ENCODE data around the gene C5orf47. TPM values are rescaled to one million over a fixed set of nuclear protein-coding genes. Genes with fewer than 3 reads are reported as not detected.

C5orf47 gene
- polyA plus RNA-seq, 1 of the 3 experiments (the other 2 are of a cell fraction) = not detected

DNA sequence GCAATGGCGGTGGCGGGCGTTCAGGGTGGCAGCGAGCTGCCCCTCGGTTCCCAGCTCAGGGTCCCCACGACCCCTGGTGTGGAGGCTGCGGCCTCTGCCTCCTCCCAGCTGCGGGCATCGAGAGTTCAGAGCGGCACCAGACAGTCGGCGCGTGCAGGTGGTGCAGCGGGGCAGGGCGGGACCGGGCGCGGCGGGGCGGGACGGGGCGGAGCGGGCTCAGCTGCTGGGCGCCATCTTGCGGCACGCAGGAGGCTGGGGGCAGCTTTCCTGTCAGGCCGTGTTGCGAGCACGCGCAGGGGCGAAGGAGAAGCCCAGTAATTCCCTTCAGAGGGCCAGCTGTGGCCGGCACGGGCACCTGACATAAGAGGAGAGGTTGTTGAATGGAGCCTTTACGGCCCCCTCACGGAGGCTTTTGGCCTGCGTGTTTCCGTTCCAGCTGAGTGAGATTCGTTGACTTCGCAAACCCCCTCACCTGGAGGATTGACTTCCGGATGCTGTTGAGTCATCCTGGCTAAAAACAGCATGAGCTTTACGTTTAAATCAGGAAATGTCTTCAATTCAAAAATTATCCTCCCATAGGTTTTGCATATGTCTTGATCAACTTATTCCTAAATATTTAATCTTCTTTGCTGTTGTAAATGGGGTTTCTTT, 587 bp downstream of the C5orf47 start:
- H3F3A ChIP-seq (replicated peaks; ENCODE audit: insufficient read depth) = no peaks in the 10 kb centered on the region
- no peak overlapping the region for H2AFZ ChIP-seq (ENCODE audit: low read depth)
- TF ChIP-seq RXRA (IDR thresholded peaks at IDR 0.05; ENCODE audit: borderline replicate concordance, low read depth) (no peak), NFIC (IDR thresholded peaks at IDR 0.05; ENCODE audit: borderline replicate concordance) (no peak), RAD21 (IDR thresholded peaks at IDR 0.05; ENCODE audit: low read length) (no peak)
- H3K9me3 ChIP-seq = no peaks in the 10 kb centered on the region
- no peak overlapping the region for H3K27ac ChIP-seq (ENCODE audit: low read depth in 2 of 2, low read length in 1 of 2)
- WGBS (ENCODE audit: low lambda C conversion rate) = 89% methylated on average over 31 of the region's 41 CpGs
- no peaks in the 10 kb centered on the region for H3K9me2 ChIP-seq
- no peaks in the 10 kb centered on the region for H3K36me3 ChIP-seq (replicated peaks in 1 of 2; ENCODE audit: control insufficient read depth in 1 of 2, insufficient read depth in 2 of 2, low read length in 1 of 2)
- ChIA-PET POLR2A (no interaction called here), CTCF (interaction anchor here (0.7 to 1.5 kb wide), 6 partner anchors 10 to 658 kb away, joined by 3 to 6 read pairs (median 3); partner anchors contain the start of gene BOD1)
- no peak for DNase-seq
- no peak overlapping the region for H3K4me3 ChIP-seq (ENCODE audit: low read depth in 2 of 2, low read length in 1 of 2)
- no peaks in the 10 kb centered on the region for H3K4me1 ChIP-seq (ENCODE audit: control insufficient read depth in 1 of 2, insufficient read depth in 2 of 2, low read depth in 1 of 2, low read length in 1 of 2)
- no peaks in the 10 kb centered on the region for H4K20me1 ChIP-seq (ENCODE audit: insufficient read depth)
- no peaks in the 10 kb centered on the region for H3K27me3 ChIP-seq (ENCODE audit: insufficient read depth)
- no peaks in the 10 kb centered on the region for H3K79me2 ChIP-seq (ENCODE audit: insufficient read depth)
- H3K4me2 ChIP-seq = no peak overlapping the region
- no peak overlapping the region for H3K9ac ChIP-seq

DNA sequence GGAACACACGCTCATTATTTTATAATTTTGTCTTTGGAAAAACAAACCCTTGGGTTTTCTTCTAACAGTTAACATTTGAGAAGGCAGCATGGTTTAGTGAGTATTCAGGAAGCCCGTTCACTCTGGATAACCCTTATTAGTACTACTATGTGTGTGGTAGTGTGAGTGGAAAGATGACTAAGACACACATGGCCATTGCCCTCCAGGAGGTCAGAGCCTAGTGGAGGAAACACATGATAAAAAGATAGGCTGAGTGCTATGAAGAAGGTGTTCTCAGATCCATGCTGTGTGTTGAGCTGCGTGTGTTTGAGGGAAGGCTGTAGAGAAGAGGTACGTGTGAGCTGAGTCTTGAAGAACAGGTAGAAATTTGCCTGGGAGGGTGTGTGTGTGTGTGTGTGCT, 8.4 kb downstream of the C5orf47 start:
- POLR2A ChIA-PET = no interaction called here
- Histone ChIP-seq H3K79me2 (ENCODE audit: insufficient read depth) (no peaks in the 10 kb centered on the region), H3K4me1 (ENCODE audit: control insufficient read depth in 1 of 2, insufficient read depth in 2 of 2, low read depth in 1 of 2, low read length in 1 of 2) (no peaks in the 10 kb centered on the region), H3K4me2 (no peak overlapping the region), H3K9ac (no peak overlapping the region), H2AFZ (ENCODE audit: low read depth) (no peak overlapping the region), H3K9me2 (no peaks in the 10 kb centered on the region), H3F3A (replicated peaks; ENCODE audit: insufficient read depth) (no peaks in the 10 kb centered on the region), H3K27me3 (ENCODE audit: insufficient read depth) (no peaks in the 10 kb centered on the region), H3K36me3 (replicated peaks in 1 of 2; ENCODE audit: control insufficient read depth in 1 of 2, insufficient read depth in 2 of 2, low read length in 1 of 2) (no peaks in the 10 kb centered on the region), H3K4me3 (ENCODE audit: low read depth in 2 of 2, low read length in 1 of 2) (no peak overlapping the region), H4K20me1 (ENCODE audit: insufficient read depth) (no peaks in the 10 kb centered on the region), H3K9me3 (no peaks in the 10 kb centered on the region), H3K27ac (ENCODE audit: low read depth in 2 of 2, low read length in 1 of 2) (no peak overlapping the region)
- DNase-seq = no peak
- CTCF ChIA-PET = interaction anchor here (0.5 to 1.8 kb wide), 7 partner anchors 13 to 799 kb away, joined by 3 to 5 read pairs (median 3); no protein-coding TSS in a partner anchor
- WGBS (ENCODE audit: low lambda C conversion rate) = 41% methylated on average over 4 of the region's 4 CpGs
- TF ChIP-seq, protein P1, sequence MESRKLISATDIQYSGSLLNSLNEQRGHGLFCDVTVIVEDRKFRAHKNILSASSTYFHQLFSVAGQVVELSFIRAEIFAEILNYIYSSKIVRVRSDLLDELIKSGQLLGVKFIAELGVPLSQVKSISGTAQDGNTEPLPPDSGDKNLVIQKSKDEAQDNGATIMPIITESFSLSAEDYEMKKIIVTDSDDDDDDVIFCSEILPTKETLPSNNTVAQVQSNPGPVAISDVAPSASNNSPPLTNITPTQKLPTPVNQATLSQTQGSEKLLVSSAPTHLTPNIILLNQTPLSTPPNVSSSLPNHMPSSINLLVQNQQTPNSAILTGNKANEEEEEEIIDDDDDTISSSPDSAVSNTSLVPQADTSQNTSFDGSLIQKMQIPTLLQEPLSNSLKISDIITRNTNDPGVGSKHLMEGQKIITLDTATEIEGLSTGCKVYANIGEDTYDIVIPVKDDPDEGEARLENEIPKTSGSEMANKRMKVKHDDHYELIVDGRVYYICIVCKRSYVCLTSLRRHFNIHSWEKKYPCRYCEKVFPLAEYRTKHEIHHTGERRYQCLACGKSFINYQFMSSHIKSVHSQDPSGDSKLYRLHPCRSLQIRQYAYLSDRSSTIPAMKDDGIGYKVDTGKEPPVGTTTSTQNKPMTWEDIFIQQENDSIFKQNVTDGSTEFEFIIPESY (IDR thresholded peaks at IDR 0.05; ENCODE audit: borderline replicate concordance, low read depth) = no peak
- TF ChIP-seq, protein P2, sequence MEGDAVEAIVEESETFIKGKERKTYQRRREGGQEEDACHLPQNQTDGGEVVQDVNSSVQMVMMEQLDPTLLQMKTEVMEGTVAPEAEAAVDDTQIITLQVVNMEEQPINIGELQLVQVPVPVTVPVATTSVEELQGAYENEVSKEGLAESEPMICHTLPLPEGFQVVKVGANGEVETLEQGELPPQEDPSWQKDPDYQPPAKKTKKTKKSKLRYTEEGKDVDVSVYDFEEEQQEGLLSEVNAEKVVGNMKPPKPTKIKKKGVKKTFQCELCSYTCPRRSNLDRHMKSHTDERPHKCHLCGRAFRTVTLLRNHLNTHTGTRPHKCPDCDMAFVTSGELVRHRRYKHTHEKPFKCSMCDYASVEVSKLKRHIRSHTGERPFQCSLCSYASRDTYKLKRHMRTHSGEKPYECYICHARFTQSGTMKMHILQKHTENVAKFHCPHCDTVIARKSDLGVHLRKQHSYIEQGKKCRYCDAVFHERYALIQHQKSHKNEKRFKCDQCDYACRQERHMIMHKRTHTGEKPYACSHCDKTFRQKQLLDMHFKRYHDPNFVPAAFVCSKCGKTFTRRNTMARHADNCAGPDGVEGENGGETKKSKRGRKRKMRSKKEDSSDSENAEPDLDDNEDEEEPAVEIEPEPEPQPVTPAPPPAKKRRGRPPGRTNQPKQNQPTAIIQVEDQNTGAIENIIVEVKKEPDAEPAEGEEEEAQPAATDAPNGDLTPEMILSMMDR (IDR thresholded peaks at IDR 0.05) = no peak
- TF ChIP-seq FOSL2 (IDR thresholded peaks at IDR 0.05; ENCODE audit: borderline replicate concordance, low read depth) (no peak), RFX5 (IDR thresholded peaks at IDR 0.05; ENCODE audit: low read length) (no peak), RCOR1 (IDR thresholded peaks at IDR 0.05; ENCODE audit: low read length) (no peak), NFIC (IDR thresholded peaks at IDR 0.05; ENCODE audit: borderline replicate concordance) (no peak), FOXJ3 (CRISPR knock-in tag; IDR thresholded peaks at IDR 0.05) (no peak), EP300 (IDR thresholded peaks at IDR 0.05; ENCODE audit: borderline replicate concordance in 1 of 2, low read depth in 1 of 2, low read length in 1 of 2) (no peak), NRF1 (IDR thresholded peaks at IDR 0.05; ENCODE audit: low read depth, low read length) (no peak), ELF1 (IDR thresholded peaks at IDR 0.05) (no peak)
- TF ChIP-seq, protein P3, sequence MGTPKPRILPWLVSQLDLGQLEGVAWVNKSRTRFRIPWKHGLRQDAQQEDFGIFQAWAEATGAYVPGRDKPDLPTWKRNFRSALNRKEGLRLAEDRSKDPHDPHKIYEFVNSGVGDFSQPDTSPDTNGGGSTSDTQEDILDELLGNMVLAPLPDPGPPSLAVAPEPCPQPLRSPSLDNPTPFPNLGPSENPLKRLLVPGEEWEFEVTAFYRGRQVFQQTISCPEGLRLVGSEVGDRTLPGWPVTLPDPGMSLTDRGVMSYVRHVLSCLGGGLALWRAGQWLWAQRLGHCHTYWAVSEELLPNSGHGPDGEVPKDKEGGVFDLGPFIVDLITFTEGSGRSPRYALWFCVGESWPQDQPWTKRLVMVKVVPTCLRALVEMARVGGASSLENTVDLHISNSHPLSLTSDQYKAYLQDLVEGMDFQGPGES (IDR thresholded peaks at IDR 0.05; ENCODE audit: low read depth, low read length) = no peak
- TF ChIP-seq, protein P4, sequence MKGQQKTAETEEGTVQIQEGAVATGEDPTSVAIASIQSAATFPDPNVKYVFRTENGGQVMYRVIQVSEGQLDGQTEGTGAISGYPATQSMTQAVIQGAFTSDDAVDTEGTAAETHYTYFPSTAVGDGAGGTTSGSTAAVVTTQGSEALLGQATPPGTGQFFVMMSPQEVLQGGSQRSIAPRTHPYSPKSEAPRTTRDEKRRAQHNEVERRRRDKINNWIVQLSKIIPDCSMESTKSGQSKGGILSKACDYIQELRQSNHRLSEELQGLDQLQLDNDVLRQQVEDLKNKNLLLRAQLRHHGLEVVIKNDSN (IDR thresholded peaks at IDR 0.05; ENCODE audit: borderline replicate concordance, low read depth) = no peak
- TF ChIP-seq, protein P5, sequence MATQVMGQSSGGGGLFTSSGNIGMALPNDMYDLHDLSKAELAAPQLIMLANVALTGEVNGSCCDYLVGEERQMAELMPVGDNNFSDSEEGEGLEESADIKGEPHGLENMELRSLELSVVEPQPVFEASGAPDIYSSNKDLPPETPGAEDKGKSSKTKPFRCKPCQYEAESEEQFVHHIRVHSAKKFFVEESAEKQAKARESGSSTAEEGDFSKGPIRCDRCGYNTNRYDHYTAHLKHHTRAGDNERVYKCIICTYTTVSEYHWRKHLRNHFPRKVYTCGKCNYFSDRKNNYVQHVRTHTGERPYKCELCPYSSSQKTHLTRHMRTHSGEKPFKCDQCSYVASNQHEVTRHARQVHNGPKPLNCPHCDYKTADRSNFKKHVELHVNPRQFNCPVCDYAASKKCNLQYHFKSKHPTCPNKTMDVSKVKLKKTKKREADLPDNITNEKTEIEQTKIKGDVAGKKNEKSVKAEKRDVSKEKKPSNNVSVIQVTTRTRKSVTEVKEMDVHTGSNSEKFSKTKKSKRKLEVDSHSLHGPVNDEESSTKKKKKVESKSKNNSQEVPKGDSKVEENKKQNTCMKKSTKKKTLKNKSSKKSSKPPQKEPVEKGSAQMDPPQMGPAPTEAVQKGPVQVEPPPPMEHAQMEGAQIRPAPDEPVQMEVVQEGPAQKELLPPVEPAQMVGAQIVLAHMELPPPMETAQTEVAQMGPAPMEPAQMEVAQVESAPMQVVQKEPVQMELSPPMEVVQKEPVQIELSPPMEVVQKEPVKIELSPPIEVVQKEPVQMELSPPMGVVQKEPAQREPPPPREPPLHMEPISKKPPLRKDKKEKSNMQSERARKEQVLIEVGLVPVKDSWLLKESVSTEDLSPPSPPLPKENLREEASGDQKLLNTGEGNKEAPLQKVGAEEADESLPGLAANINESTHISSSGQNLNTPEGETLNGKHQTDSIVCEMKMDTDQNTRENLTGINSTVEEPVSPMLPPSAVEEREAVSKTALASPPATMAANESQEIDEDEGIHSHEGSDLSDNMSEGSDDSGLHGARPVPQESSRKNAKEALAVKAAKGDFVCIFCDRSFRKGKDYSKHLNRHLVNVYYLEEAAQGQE (IDR thresholded peaks at IDR 0.05; ENCODE audit: low read depth, low read length) = no peak
- TF ChIP-seq, protein P6, sequence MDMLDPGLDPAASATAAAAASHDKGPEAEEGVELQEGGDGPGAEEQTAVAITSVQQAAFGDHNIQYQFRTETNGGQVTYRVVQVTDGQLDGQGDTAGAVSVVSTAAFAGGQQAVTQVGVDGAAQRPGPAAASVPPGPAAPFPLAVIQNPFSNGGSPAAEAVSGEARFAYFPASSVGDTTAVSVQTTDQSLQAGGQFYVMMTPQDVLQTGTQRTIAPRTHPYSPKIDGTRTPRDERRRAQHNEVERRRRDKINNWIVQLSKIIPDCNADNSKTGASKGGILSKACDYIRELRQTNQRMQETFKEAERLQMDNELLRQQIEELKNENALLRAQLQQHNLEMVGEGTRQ (IDR thresholded peaks at IDR 0.05; ENCODE audit: borderline replicate concordance, low read depth, low read length) = no peak
